Measurements from ENCODE around the gene MRTFB.

Gene MRTFB

GRCh38 chr16:14196011-14196410 lies 124.9 kb downstream of the MRTFB start:
- Histone ChIP-seq H3K27me3 (no peaks in the 10 kb centered on the region), H3K4me3 (ENCODE audit: low read depth, low read length) (no peak overlapping the region), H3K36me3 (no peaks in the 10 kb centered on the region), H3K9me3 (no peaks in the 10 kb centered on the region), H3K4me1 (peaks cover 9% of the 10 kb centered on the region; the same call in 1 of the 2 replicates)
- no peak for TF ChIP-seq CTCF (IDR thresholded peaks at IDR 0.05; ENCODE audit: low read depth, low read length)
- no peak for DNase-seq

- Histone ChIP-seq H3K27me3 (no peaks in the 10 kb centered on the region), H3K4me1 (peaks cover 9% of the 10 kb centered on the region; the same call in 1 of the 2 replicates), H3K9me3 (no peaks in the 10 kb centered on the region), H3K36me3 (no peaks in the 10 kb centered on the region), H3K4me3 (ENCODE audit: low read depth, low read length) (no peak overlapping the region)
- DNase-seq: no peak
- no peak for TF ChIP-seq CTCF (IDR thresholded peaks at IDR 0.05; ENCODE audit: low read depth, low read length)
Measured at GRCh38 chr16:14196539-14196938, 125.4 kb downstream of the MRTFB start.

GRCh38 chr16:14198012-14198411 lies 126.9 kb downstream of the MRTFB start:
- no peak for TF ChIP-seq CTCF (IDR thresholded peaks at IDR 0.05; ENCODE audit: low read depth, low read length)
- no peak for DNase-seq
- peaks cover 12% of the 10 kb centered on the region for H3K4me1 ChIP-seq
- no peaks in the 10 kb centered on the region for H3K27me3 ChIP-seq
- H3K9me3 ChIP-seq: no peaks in the 10 kb centered on the region
- no peaks in the 10 kb centered on the region for H3K36me3 ChIP-seq
- H3K4me3 ChIP-seq (ENCODE audit: low read depth, low read length): no peak overlapping the region

GRCh38 chr16:14198572-14198971 lies 127.5 kb downstream of the MRTFB start:
- TF ChIP-seq CTCF (IDR thresholded peaks at IDR 0.05; ENCODE audit: low read depth, low read length): no peak
- Histone ChIP-seq H3K36me3 (no peaks in the 10 kb centered on the region), H3K4me1 (peaks cover 15% of the 10 kb centered on the region), H3K9me3 (no peaks in the 10 kb centered on the region), H3K27me3 (no peaks in the 10 kb centered on the region), H3K4me3 (ENCODE audit: low read depth, low read length) (no peak overlapping the region)
- DNase-seq: no peak

DNA sequence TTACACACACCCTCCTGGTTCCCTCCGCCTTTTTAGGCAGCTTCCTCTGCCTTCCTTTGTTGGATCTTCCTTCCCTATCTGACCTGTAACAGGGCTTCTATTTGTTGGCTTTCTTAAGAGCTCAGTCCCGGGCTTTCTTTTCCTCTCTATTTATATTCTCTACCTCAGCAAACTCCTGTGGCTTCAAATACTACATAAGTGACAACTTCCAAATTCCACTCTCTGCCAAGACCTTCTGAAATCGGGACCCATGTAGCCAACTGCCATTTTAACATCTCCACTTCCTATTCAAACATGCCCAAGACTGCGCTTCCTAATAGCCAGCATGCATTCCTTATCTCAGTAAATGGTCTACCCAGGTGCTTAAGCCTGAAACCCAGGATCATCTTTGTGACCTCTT lies 128.1 kb downstream of the MRTFB start:
- no peaks in the 10 kb centered on the region for H3K27me3 ChIP-seq
- H3K4me3 ChIP-seq (ENCODE audit: low read depth, low read length): no peak overlapping the region
- no peak for TF ChIP-seq CTCF (IDR thresholded peaks at IDR 0.05; ENCODE audit: low read depth, low read length)
- no peaks in the 10 kb centered on the region for H3K9me3 ChIP-seq
- H3K36me3 ChIP-seq: no peaks in the 10 kb centered on the region
- DNase-seq: no peak
- H3K4me1 ChIP-seq: peaks cover 15% of the 10 kb centered on the region

DNA sequence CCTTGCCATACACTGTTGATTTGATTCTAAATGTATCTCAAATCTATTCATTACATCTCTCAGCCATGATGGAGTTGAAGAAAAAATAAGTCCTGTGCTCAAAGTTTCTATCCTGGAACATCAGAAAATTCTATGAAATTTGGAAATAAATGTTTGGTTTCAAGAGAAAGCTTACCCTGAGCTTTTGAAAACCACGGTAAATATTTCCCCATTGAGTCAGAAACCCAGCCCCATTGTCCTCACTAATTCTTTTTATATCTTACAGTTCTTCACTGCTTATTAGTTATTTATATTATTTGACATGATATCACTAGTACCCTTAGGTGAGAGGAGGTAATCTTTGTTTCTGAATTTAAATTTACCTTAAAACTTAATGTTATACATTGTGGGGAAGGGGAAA lies 128.5 kb downstream of the MRTFB start:
- Histone ChIP-seq H3K4me3 (ENCODE audit: low read depth, low read length) (no peak overlapping the region), H3K9me3 (no peaks in the 10 kb centered on the region), H3K36me3 (no peaks in the 10 kb centered on the region), H3K27me3 (no peaks in the 10 kb centered on the region), H3K4me1 (peaks cover 15% of the 10 kb centered on the region)
- TF ChIP-seq CTCF (IDR thresholded peaks at IDR 0.05; ENCODE audit: low read depth, low read length): no peak
- DNase-seq: no peak
